ENCODE data around the gene PALLD. TPM values are rescaled to one million over a fixed set of nuclear protein-coding genes. Genes with fewer than 3 reads are reported as not detected.
A peak's percentile ranks its signal among the peaks of the same experiment; 100 is the strongest.

The PALLD gene
- total RNA-seq, 2 experiments from 2014 or later = 1.2 to 1.3 TPM

GRCh38 chr4:168840392-168840763, 343.5 kb downstream of the PALLD start:
- H3K4me3 Mint-ChIP-seq = no peak overlapping the region
- POLR2A ChIA-PET = no interaction called here

GRCh38 chr4:168841000-168841671, 344.3 kb downstream of the PALLD start:
- Mint-ChIP-seq H3K4me1 (ENCODE audit: low read depth) (peaks cover 7% of the 10 kb centered on the region), H3K36me3 (ENCODE audit: low read depth) (no peaks in the 10 kb centered on the region), H3K9me3 (ENCODE audit: insufficient read depth) (no peaks in the 10 kb centered on the region), H3K27me3 (ENCODE audit: low read depth) (peaks cover 34% of the 10 kb centered on the region), H3K27ac (no peak overlapping the region), H3K4me3 (no peak overlapping the region)
- CTCF ChIA-PET = interaction anchor here (0.6 kb wide), 1 partner anchor 167 kb away, joined by 3 read pairs; no protein-coding TSS in a partner anchor
- POLR2A ChIA-PET = no interaction called here
- no peak for DNase-seq
- no peak for ATAC-seq

More at GRCh38 chr4:168840392-168840763, 343.5 kb downstream of the PALLD start:
- no peak overlapping the region for H3K27ac Mint-ChIP-seq
- no peaks in the 10 kb centered on the region for H3K36me3 Mint-ChIP-seq (ENCODE audit: low read depth)
- peaks cover 7% of the 10 kb centered on the region for H3K4me1 Mint-ChIP-seq (ENCODE audit: low read depth)
- DNase-seq (no peak), ATAC-seq (no peak)
- peaks cover 41% of the 10 kb centered on the region for H3K27me3 Mint-ChIP-seq (ENCODE audit: low read depth)
- CTCF ChIA-PET = no interaction called here
- H3K9me3 Mint-ChIP-seq (ENCODE audit: insufficient read depth) = no peaks in the 10 kb centered on the region

- H3K36me3 Mint-ChIP-seq (ENCODE audit: low read depth) = no peaks in the 10 kb centered on the region
- H3K4me3 Mint-ChIP-seq = no peak overlapping the region
- ATAC-seq (no peak), DNase-seq (no peak)
- ChIA-PET CTCF (interaction anchor here (0.6 kb wide), 1 partner anchor 167 kb away, joined by 3 read pairs; no protein-coding TSS in a partner anchor), POLR2A (no interaction called here)
- H3K4me1 Mint-ChIP-seq (ENCODE audit: low read depth) = peaks cover 7% of the 10 kb centered on the region
- peaks cover 31% of the 10 kb centered on the region for H3K27me3 Mint-ChIP-seq (ENCODE audit: low read depth)
- H3K27ac Mint-ChIP-seq = no peak overlapping the region
- H3K9me3 Mint-ChIP-seq (ENCODE audit: insufficient read depth) = no peaks in the 10 kb centered on the region
These were observed 344.8 kb downstream of the PALLD start for GRCh38 chr4:168841672-168842019.

- ChIA-PET CTCF (no interaction called here), POLR2A (no interaction called here)
- peaks cover 31% of the 10 kb centered on the region for H3K27me3 Mint-ChIP-seq (ENCODE audit: low read depth)
- DNase-seq (no peak), ATAC-seq (no peak)
- no peak overlapping the region for H3K27ac Mint-ChIP-seq
- H3K4me1 Mint-ChIP-seq (ENCODE audit: low read depth) = peaks cover 7% of the 10 kb centered on the region
- H3K9me3 Mint-ChIP-seq (ENCODE audit: insufficient read depth) = no peaks in the 10 kb centered on the region
- no peaks in the 10 kb centered on the region for H3K36me3 Mint-ChIP-seq (ENCODE audit: low read depth)
- H3K4me3 Mint-ChIP-seq = no peak overlapping the region
These were observed 345.3 kb downstream of the PALLD start for GRCh38 chr4:168842186-168842585.

GRCh38 chr4:168843635-168844034, 346.8 kb downstream of the PALLD start:
- CTCF ChIA-PET = interaction anchor here (1.3 kb wide), 1 partner anchor 10 kb away, joined by 3 read pairs; no protein-coding TSS in a partner anchor
- DNase-seq (no peak), ATAC-seq (no peak)
- POLR2A ChIA-PET = no interaction called here
- Mint-ChIP-seq H3K27me3 (ENCODE audit: low read depth) (peaks cover 21% of the 10 kb centered on the region), H3K36me3 (ENCODE audit: low read depth) (no peaks in the 10 kb centered on the region), H3K4me3 (no peak overlapping the region), H3K4me1 (ENCODE audit: low read depth) (peaks cover 11% of the 10 kb centered on the region), H3K27ac (no peak overlapping the region), H3K9me3 (ENCODE audit: insufficient read depth) (no peaks in the 10 kb centered on the region)

- no peaks in the 10 kb centered on the region for H3K9me3 Mint-ChIP-seq (ENCODE audit: insufficient read depth)
- H3K36me3 Mint-ChIP-seq (ENCODE audit: low read depth) = no peaks in the 10 kb centered on the region
- ChIA-PET POLR2A (no interaction called here), CTCF (interaction anchor here (1.3 kb wide), 1 partner anchor 11 kb away, joined by 3 read pairs; no protein-coding TSS in a partner anchor)
- ATAC-seq (no peak), DNase-seq (no peak)
- H3K27ac Mint-ChIP-seq = no peak overlapping the region
- peaks cover 24% of the 10 kb centered on the region for H3K27me3 Mint-ChIP-seq (ENCODE audit: low read depth)
- H3K4me3 Mint-ChIP-seq = no peak overlapping the region
- peaks cover 15% of the 10 kb centered on the region for H3K4me1 Mint-ChIP-seq (ENCODE audit: low read depth)
These were observed 347.6 kb downstream of the PALLD start for GRCh38 chr4:168844353-168845049.

GRCh38 chr4:168845897-168846296, 349.0 kb downstream of the PALLD start:
- CTCF ChIA-PET = no interaction called here
- Mint-ChIP-seq H3K27me3 (ENCODE audit: low read depth) (peaks cover 22% of the 10 kb centered on the region), H3K4me3 (no peak overlapping the region)

GRCh38 chr4:168846414-168846813, 349.6 kb downstream of the PALLD start:
- peaks cover 22% of the 10 kb centered on the region for H3K27me3 Mint-ChIP-seq (ENCODE audit: low read depth)
- ChIA-PET CTCF (no interaction called here), POLR2A (no interaction called here)
- H3K36me3 Mint-ChIP-seq (ENCODE audit: low read depth) = no peaks in the 10 kb centered on the region
- H3K4me3 Mint-ChIP-seq = no peak overlapping the region
- H3K27ac Mint-ChIP-seq = no peak overlapping the region
- peaks cover 12% of the 10 kb centered on the region for H3K4me1 Mint-ChIP-seq (ENCODE audit: low read depth)
- no peak for DNase-seq
- no peak for ATAC-seq
- H3K9me3 Mint-ChIP-seq (ENCODE audit: insufficient read depth) = no peaks in the 10 kb centered on the region

More at GRCh38 chr4:168845897-168846296, 349.0 kb downstream of the PALLD start:
- ATAC-seq = no peak
- POLR2A ChIA-PET = no interaction called here
- no peak for DNase-seq
- Mint-ChIP-seq H3K9me3 (ENCODE audit: insufficient read depth) (no peaks in the 10 kb centered on the region), H3K4me1 (ENCODE audit: low read depth) (peaks cover 12% of the 10 kb centered on the region), H3K36me3 (ENCODE audit: low read depth) (no peaks in the 10 kb centered on the region), H3K27ac (no peak overlapping the region)

- ATAC-seq = peak; percentile 47
- POLR2A ChIA-PET = no interaction called here
- Mint-ChIP-seq H3K4me3 (no peak overlapping the region), H3K9me3 (ENCODE audit: insufficient read depth) (no peaks in the 10 kb centered on the region), H3K27ac (no peak overlapping the region), H3K27me3 (ENCODE audit: low read depth) (peaks cover 18% of the 10 kb centered on the region), H3K36me3 (ENCODE audit: low read depth) (no peaks in the 10 kb centered on the region), H3K4me1 (ENCODE audit: low read depth) (peaks cover 16% of the 10 kb centered on the region)
- CTCF ChIA-PET = interaction anchor here (1.0 kb wide), 1 partner anchor 12 kb away, joined by 3 read pairs; no protein-coding TSS in a partner anchor
- no peak for DNase-seq
These were observed 351.1 kb downstream of the PALLD start for GRCh38 chr4:168847771-168848502.

GRCh38 chr4:168849030-168849675, 352.3 kb downstream of the PALLD start:
- Mint-ChIP-seq H3K27ac (no peak overlapping the region), H3K27me3 (ENCODE audit: low read depth) (peaks cover 15% of the 10 kb centered on the region), H3K4me1 (ENCODE audit: low read depth) (peaks cover 27% of the 10 kb centered on the region), H3K36me3 (ENCODE audit: low read depth) (no peaks in the 10 kb centered on the region), H3K9me3 (ENCODE audit: insufficient read depth) (no peaks in the 10 kb centered on the region), H3K4me3 (no peak overlapping the region)
- CTCF ChIA-PET = interaction anchor here (1.0 kb wide), 1 partner anchor 14 kb away, joined by 3 read pairs; no protein-coding TSS in a partner anchor
- POLR2A ChIA-PET = no interaction called here
- ATAC-seq (no peak), DNase-seq (no peak)

GRCh38 chr4:168849997-168850396, 353.1 kb downstream of the PALLD start:
- no peak overlapping the region for H3K27ac Mint-ChIP-seq
- no peak for DNase-seq
- H3K27me3 Mint-ChIP-seq (ENCODE audit: low read depth) = peaks cover 13% of the 10 kb centered on the region
- ATAC-seq = no peak
- no peak overlapping the region for H3K4me3 Mint-ChIP-seq
- H3K9me3 Mint-ChIP-seq (ENCODE audit: insufficient read depth) = no peaks in the 10 kb centered on the region
- H3K36me3 Mint-ChIP-seq (ENCODE audit: low read depth) = no peaks in the 10 kb centered on the region
- ChIA-PET CTCF (interaction anchor here (0.6 kb wide), 1 partner anchor 925 kb away, joined by 3 read pairs; no protein-coding TSS in a partner anchor), POLR2A (no interaction called here)
- peaks cover 29% of the 10 kb centered on the region for H3K4me1 Mint-ChIP-seq (ENCODE audit: low read depth)
